Myocyte (in vitro differentiated cells): Measurements from ENCODE around the gene ORMDL3. TPM values are rescaled to one million over a fixed set of nuclear protein-coding genes. Genes with fewer than 3 reads are reported as not detected.
"Not testable (repeated sequence)": the region's sequence is repeated elsewhere in the genome, so short reads cannot be mapped to it uniquely, and the experiment has no call there.

Experiments used
- DNase-seq: peaks from one replicate; pipeline ENCODE4 v3.0.0-alpha.2; 2012; ENCODE audit warnings: low read depth
- total RNA-seq: library from RNA; depleted of rRNA; stranded (reverse); fragments of >200 nt; gene quantifications from 2 replicates; pipeline ENCODE4 v1.2.3, GENCODE V29; 2014

Gene ORMDL3
- total RNA-seq, 1 donor from 2014 or later, result 34.7 TPM

- DNase-seq, result no peak
Observed at GRCh38 chr17:39887078-39887477, 40.3 kb downstream of the ORMDL3 start.

- not testable (repeated sequence) for DNase-seq
Observed at GRCh38 chr17:39886102-39886501, 41.3 kb downstream of the ORMDL3 start.

- peak; percentile 34 for DNase-seq
Observed at GRCh38 chr17:39872751-39873150, 54.6 kb downstream of the ORMDL3 start.

- no peak for DNase-seq
Observed at GRCh38 chr17:39871801-39872200, 55.6 kb downstream of the ORMDL3 start.

Other genes with a start within 250 kb of the ORMDL3 start
- 17.1 TPM in 2 replicates for gene PGAP3, start 239.5 kb downstream of the ORMDL3 start, total RNA-seq
- 87.4 and 119 TPM in 2 replicates for gene ERBB2, start 227.5 kb downstream of the ORMDL3 start, total RNA-seq
- gene MIEN1, start 197.1 kb downstream of the ORMDL3 start, total RNA-seq, result 47.9 and 55.2 TPM in 2 replicates
- gene GRB7, start 189.7 kb downstream of the ORMDL3 start, total RNA-seq, result not detected in 2 replicates
- not detected in 2 replicates for gene IKZF3, start 63.3 kb downstream of the ORMDL3 start, total RNA-seq
- gene ZPBP2, start 59.4 kb downstream of the ORMDL3 start, total RNA-seq, result not detected in 2 replicates
- gene GSDMB, start 9.0 kb downstream of the ORMDL3 start, total RNA-seq, result 1.1 and 1.8 TPM in 2 replicates
- gene LRRC3C, start 131 bp upstream of the ORMDL3 start, total RNA-seq, result not detected in 2 replicates
- not detected in 2 replicates for gene GSDMA, start 35.4 kb upstream of the ORMDL3 start, total RNA-seq
- gene PSMD3, start 53.2 kb upstream of the ORMDL3 start, total RNA-seq, result 171 and 186 TPM in 2 replicates
- 0.10 and 0.11 TPM in 2 replicates for gene CSF3, start 87.8 kb upstream of the ORMDL3 start, total RNA-seq
- gene MED24, start 126.8 kb upstream of the ORMDL3 start, total RNA-seq, result 88.7 and 90.0 TPM in 2 replicates
- gene THRA, start 135.4 kb upstream of the ORMDL3 start, total RNA-seq, result 52.5 and 61.1 TPM in 2 replicates
- gene NR1D1, start 173.0 kb upstream of the ORMDL3 start, total RNA-seq, result 9.5 and 10.8 TPM in 2 replicates
- gene MSL1, start 194.4 kb upstream of the ORMDL3 start, total RNA-seq, result 104 and 111 TPM in 2 replicates
- 35.0 and 49.0 TPM in 2 replicates for gene CASC3, start 212.9 kb upstream of the ORMDL3 start, total RNA-seq
- gene RAPGEFL1, start 249.9 kb upstream of the ORMDL3 start, total RNA-seq, result 1.1 and 1.9 TPM in 2 replicates